CD4-positive, alpha-beta T cell (primary cell): ENCODE measurements around the gene VPS41. TPM values are rescaled to one million over a fixed set of nuclear protein-coding genes. Genes with fewer than 3 reads are reported as not detected.

Experiments used
- ATAC-seq: fragments of 200-7000 bp; cut with Tn5 transposase; one replicate; pipeline ENCODE4 v1.10.0; 2022; ENCODE audit warnings: mild to moderate bottlenecking; ENCODE audit not compliant: poor library complexity
- CTCF ChIA-PET: fragments of 350-600 bp; sonication (Branson Sonifier 250); formaldehyde crosslinking; loops from one replicate; lab custom pipeline; 2021; ENCODE audit warnings: antibody characterized with exemption, inconsistent platforms; lab: Charles Lee
- POLR2A ChIA-PET: fragments of 350-600 bp; sonication (Branson Sonifier 250); formaldehyde crosslinking; loops from one replicate; lab custom pipeline; 2021; ENCODE audit warnings: antibody characterized with exemption, inconsistent platforms; lab: Charles Lee
- DNase-seq, 14 experiments: peaks; one replicate each; pipeline ENCODE4 v3.0.0-alpha.2; 2013 to 2020; ENCODE audit warnings: mixed read lengths in 2 of 14
- H3K27ac ChIP-seq, 2 donors: one replicate each; pipeline versions ENCODE4 v1.5.1 to v1.7.0; 2013; ENCODE audit warnings: low read length in 2 of 2, low read depth in 1 of 2, mild to moderate bottlenecking in 1 of 2
- H3K27me3 ChIP-seq, 2 experiments: 1 replicate in 1 of 2; 2 replicates in 1 of 2; pipeline versions ENCODE4 v1.6.1 to v1.7.0; 2013; ENCODE audit warnings: low read length in 2 of 2, control low read depth in 1 of 2, mild to moderate bottlenecking in 1 of 2, moderate library complexity in 1 of 2; ENCODE audit not compliant: insufficient read depth in 2 of 2, control insufficient read depth in 1 of 2
- H3K36me3 ChIP-seq: one replicate; pipeline ENCODE4 v1.6.1; 2013; ENCODE audit warnings: low read length, control low read depth; ENCODE audit not compliant: insufficient read depth
- H3K4me1 ChIP-seq: one replicate; pipeline ENCODE4 v1.6.1; 2013; ENCODE audit warnings: low read length, control low read depth; ENCODE audit not compliant: insufficient read depth
- H3K4me3 ChIP-seq: one replicate; pipeline ENCODE4 v1.5.1; 2013; ENCODE audit warnings: mild to moderate bottlenecking, low read length, moderate library complexity
- H3K9me3 ChIP-seq, 2 experiments: 1 replicate in 1 of 2; 2 replicates in 1 of 2; pipeline versions ENCODE4 v1.6.1 to v1.7.0; 2013; ENCODE audit warnings: low read length in 2 of 2, mild to moderate bottlenecking in 2 of 2, control low read depth in 1 of 2, moderate library complexity in 1 of 2; ENCODE audit not compliant: control insufficient read depth in 1 of 2, insufficient read depth in 1 of 2
- H3K27ac Mint-ChIP-seq: one replicate; pipeline ENCODE4 v1.8.0; 2020; ENCODE audit warnings: mixed read lengths
- H3K27me3 Mint-ChIP-seq: one replicate; pipeline ENCODE4 v1.8.0; 2021; ENCODE audit warnings: mixed read lengths
- H3K36me3 Mint-ChIP-seq: one replicate; pipeline ENCODE4 v1.8.0; 2021; ENCODE audit warnings: low read depth, mixed read lengths
- H3K4me1 Mint-ChIP-seq: one replicate; pipeline ENCODE4 v1.8.0; 2021; ENCODE audit warnings: low read depth, mixed read lengths
- H3K4me3 Mint-ChIP-seq: one replicate; pipeline ENCODE4 v1.8.0; 2020; ENCODE audit warnings: mild to moderate bottlenecking, mixed read lengths
- H3K9me3 Mint-ChIP-seq: one replicate; pipeline ENCODE4 v1.8.0; 2020; ENCODE audit warnings: mixed read lengths
- intact Hi-C, 2 experiments: fragments of 100-400 bp; cut with DNase I in 1 of 2; cut with micrococcal nuclease in 1 of 2; formaldehyde crosslinking; loops; one replicate each; pipeline versions ENCODE4 v1.15.1 to v1.9.0; 2023 to 2025; cut with DNase I, micrococcal nuclease
- total RNA-seq, 174 experiments: library from RNA in 2 of 174; stranded (reverse) in 2 of 174; gene quantifications; one replicate each; pipeline ENCODE4 v1.2.3 and lab custom pipeline; 2021 to 2026
- TF ChIP-seq, protein P1 (sequence below): fragments of 200-600 bp; IDR thresholded peaks from one replicate; pipeline ENCODE4 v1.8.0; 2022; ENCODE audit warnings: antibody characterized with exemption, mild to moderate bottlenecking

Gene VPS41
- total RNA-seq, 2 experiments from 2014 or later = 19.4 to 22.9 TPM

DNA sequence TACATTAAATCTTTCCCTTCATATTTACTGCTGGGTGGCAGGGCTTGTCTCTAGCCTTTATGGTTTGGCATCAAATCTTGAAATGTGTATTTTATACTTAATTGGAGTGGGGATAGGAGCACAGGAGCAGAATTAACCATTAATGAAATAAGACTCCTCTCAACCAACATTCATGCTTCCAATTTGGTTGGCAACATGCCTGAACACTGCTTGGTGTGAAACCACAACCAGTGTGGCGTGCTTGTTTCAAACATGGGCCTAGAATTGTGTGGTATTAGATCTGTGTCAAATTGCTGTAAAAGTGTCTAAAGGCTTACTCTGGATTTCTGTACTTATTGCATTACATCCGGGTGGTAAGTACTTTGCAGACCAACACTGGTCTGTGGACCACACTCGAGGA lies 25.1 kb upstream of the VPS41 start:
- Histone ChIP-seq H3K27ac (no peak overlapping the region), H3K27me3 (no peaks in the 10 kb centered on the region), H3K4me3 (no peak overlapping the region), H3K9me3 (no peaks in the 10 kb centered on the region), H3K36me3 (no peaks in the 10 kb centered on the region), H3K4me1 (no peaks in the 10 kb centered on the region)
- Mint-ChIP-seq H3K36me3 (no peaks in the 10 kb centered on the region), H3K4me3 (no peak overlapping the region), H3K4me1 (no peaks in the 10 kb centered on the region), H3K9me3 (no peaks in the 10 kb centered on the region), H3K27me3 (no peaks in the 10 kb centered on the region), H3K27ac (no peak overlapping the region)
- ChIA-PET POLR2A (no interaction called here), CTCF (no interaction called here)
- intact Hi-C loops = loop anchor here in 1 of 2 experiments (10.0 kb wide), 1 partner anchor 591 kb away; no protein-coding TSS in a partner anchor
- no peak for ATAC-seq
- no peak for DNase-seq
- TF ChIP-seq, protein P1, sequence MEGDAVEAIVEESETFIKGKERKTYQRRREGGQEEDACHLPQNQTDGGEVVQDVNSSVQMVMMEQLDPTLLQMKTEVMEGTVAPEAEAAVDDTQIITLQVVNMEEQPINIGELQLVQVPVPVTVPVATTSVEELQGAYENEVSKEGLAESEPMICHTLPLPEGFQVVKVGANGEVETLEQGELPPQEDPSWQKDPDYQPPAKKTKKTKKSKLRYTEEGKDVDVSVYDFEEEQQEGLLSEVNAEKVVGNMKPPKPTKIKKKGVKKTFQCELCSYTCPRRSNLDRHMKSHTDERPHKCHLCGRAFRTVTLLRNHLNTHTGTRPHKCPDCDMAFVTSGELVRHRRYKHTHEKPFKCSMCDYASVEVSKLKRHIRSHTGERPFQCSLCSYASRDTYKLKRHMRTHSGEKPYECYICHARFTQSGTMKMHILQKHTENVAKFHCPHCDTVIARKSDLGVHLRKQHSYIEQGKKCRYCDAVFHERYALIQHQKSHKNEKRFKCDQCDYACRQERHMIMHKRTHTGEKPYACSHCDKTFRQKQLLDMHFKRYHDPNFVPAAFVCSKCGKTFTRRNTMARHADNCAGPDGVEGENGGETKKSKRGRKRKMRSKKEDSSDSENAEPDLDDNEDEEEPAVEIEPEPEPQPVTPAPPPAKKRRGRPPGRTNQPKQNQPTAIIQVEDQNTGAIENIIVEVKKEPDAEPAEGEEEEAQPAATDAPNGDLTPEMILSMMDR = no peak

DNA sequence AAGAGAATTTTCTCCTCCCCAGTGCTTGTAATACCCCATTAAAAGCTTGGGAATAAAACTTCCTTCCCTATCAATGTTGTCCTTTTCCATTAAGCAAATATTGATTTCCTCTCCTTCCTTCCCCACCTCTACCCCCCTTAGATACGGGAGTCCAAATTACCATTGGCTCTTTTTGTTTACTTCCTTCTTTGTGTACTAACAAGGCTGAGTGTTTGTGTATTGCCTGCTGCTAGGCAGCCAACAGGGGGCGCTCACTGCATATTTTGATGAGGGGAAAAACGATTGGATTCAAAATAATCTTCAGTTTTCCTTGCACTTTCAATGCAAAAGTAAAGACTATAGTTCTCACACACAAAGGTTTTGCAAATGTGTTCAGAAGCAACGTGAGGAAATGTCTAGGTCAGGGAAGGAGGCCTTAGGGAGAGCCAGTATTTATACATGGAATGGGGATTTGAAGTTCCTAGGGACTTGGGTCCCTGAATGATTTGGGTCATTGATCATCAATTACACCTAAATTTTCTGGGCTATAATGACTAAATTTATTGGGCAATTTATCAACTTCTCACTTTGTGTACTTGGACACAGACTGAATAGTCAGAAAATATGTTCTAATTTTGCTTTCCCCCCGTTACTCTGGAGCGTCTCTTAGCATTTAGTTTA lies 23.6 kb upstream of the VPS41 start:
- no peaks in the 10 kb centered on the region for H3K4me1 Mint-ChIP-seq

DNA sequence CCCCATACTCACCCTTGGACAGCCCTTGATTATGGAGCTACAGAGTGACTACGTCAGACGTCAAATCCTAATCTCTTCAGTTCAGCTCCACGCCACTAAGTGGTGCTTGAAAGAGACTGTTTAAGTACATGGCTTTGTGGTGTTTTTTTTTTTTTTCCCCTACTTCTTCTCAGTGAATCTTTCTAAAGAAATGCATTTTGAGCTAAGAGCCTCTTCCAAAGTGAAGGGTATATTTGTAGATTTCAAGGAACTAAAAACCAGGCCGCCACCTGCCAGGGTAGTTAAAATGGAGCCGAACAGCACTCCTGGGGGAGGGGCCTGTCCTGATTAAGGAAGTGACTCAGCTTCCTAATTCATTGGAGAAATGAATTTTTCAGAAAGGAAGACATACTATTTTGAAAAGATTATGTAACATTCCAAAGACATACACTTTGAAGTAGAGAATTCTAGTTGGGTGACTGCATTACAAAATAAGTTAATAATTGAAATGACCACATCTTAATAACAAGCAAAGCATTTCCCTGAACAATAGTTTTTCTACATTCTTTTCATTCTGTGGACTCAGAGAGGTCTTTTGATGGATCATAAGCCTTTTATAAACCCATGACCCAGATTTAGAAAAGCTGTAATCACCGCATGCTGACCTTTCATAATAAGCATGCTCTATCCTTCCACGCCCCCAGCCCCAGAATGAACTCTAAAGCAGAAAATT lies 20.6 kb upstream of the VPS41 start:
- TF ChIP-seq, protein P1 = no peak
- Histone ChIP-seq H3K27me3 (no peaks in the 10 kb centered on the region), H3K4me3 (no peak overlapping the region), H3K4me1 (no peaks in the 10 kb centered on the region), H3K36me3 (no peaks in the 10 kb centered on the region), H3K27ac (no peak overlapping the region), H3K9me3 (no peaks in the 10 kb centered on the region)
- DNase-seq = no peak
- Mint-ChIP-seq H3K27me3 (no peaks in the 10 kb centered on the region), H3K27ac (no peak overlapping the region), H3K9me3 (no peaks in the 10 kb centered on the region), H3K4me3 (no peak overlapping the region), H3K36me3 (no peaks in the 10 kb centered on the region), H3K4me1 (no peaks in the 10 kb centered on the region)
- POLR2A ChIA-PET = no interaction called here
- CTCF ChIA-PET = no interaction called here
- ATAC-seq = no peak
- intact Hi-C loops = loop anchor here in 1 of 2 experiments (10.0 kb wide), 1 partner anchor 595 kb away; no protein-coding TSS in a partner anchor

More for the DNA sequence above, 23.6 kb upstream of the VPS41 start:
- CTCF ChIA-PET = interaction anchor here (0.6 kb wide), 1 partner anchor 13 kb away, joined by 3 read pairs; no protein-coding TSS in a partner anchor
- Histone ChIP-seq H3K36me3 (no peaks in the 10 kb centered on the region), H3K9me3 (no peaks in the 10 kb centered on the region), H3K27me3 (no peaks in the 10 kb centered on the region), H3K27ac (no peak overlapping the region), H3K4me3 (no peak overlapping the region), H3K4me1 (no peaks in the 10 kb centered on the region)
- POLR2A ChIA-PET = no interaction called here
- H3K4me3 Mint-ChIP-seq = no peak overlapping the region
- ATAC-seq (no peak), DNase-seq (peak in 9 of 14 experiments; percentile 2 to 52 (median 30))
- TF ChIP-seq, protein P1 = peak; percentile 53
- H3K27ac Mint-ChIP-seq = no peak overlapping the region
- no peaks in the 10 kb centered on the region for H3K27me3 Mint-ChIP-seq
- no peaks in the 10 kb centered on the region for H3K9me3 Mint-ChIP-seq
- H3K36me3 Mint-ChIP-seq = no peaks in the 10 kb centered on the region
- intact Hi-C loops = loop anchor here in 1 of 2 experiments (10.0 kb wide), 1 partner anchor 592 kb away; no protein-coding TSS in a partner anchor
